Measurements from ENCODE around the gene RNF7. TPM values are rescaled to one million over a fixed set of nuclear protein-coding genes. Genes with fewer than 3 reads are reported as not detected.

The RNF7 gene
- total and polyA plus RNA-seq, 2 of the 8 experiments (the other 6 are each of a cell fraction or from before 2014, with no cell fraction given) = 78.4 to 113 TPM

DNA sequence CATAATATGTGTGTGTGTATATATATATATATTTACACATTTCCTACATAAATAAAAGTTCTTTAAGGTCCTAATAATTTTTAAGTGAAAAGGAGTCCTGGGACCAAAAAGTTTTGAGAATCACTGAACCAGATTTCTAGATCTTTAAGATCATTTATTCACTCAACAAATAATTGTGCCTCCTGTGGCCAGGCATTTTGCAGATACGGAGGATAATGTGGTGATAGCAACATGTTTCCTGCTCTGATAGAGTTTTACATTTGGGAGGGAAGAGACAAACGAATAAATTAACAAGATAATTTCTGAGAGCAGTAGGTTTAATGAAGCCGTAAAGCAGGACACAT lies 448 bp upstream of the RNF7 start:
- DNase-seq (ENCODE audit: low read depth in 1 of 2, low spot score in 2 of 2) (no peak), FAIRE-seq (no peak)
- no peaks in the 10 kb centered on the region for H3K79me1 ChIP-seq (ENCODE audit: low read depth, low read length)

More for the DNA sequence above, 448 bp upstream of the RNF7 start:
- H3K9ac ChIP-seq (replicated peaks in 1 of 4; ENCODE audit: extremely low read depth in 1 of 4, low read depth in 3 of 4, low read length in 3 of 4) = peak overlapping the region in 1 of 4 experiments; percentile 48; a peak in 2 of 7 replicates
- H3K36me3 ChIP-seq (ENCODE audit: control insufficient read depth in 2 of 4, insufficient read depth in 4 of 4, low read length in 3 of 4) = peaks cover 0 to 2% (median under 1%) of the 10 kb centered on the region in 4 experiments; a peak in 1 of 8 replicates
- H4K91ac ChIP-seq (replicated peaks; ENCODE audit: insufficient read length, low read length) = peak overlapping the region; percentile 71
- H2AK5ac ChIP-seq (ENCODE audit: low read depth, low read length) = no peak overlapping the region
- ChIA-PET POLR2A (ENCODE audit: partially characterized antibody) (interaction anchor here (1.5 to 2.1 kb wide), 3 partner anchors 13 to 140 kb away, joined by 4 to 7 read pairs (median 5); no protein-coding TSS in a partner anchor), CTCF (ENCODE audit: partially characterized antibody) (interaction anchor here (0.9 to 2.8 kb wide), 15 partner anchors 10 to 203 kb away, joined by 3 to 14 read pairs (median 4); partner anchors contain the start of gene ATP1B3)
- peaks cover 4% of the 10 kb centered on the region for H3K23me2 ChIP-seq (ENCODE audit: low read depth, low read length)
- no peak overlapping the region for H3K56ac ChIP-seq (replicated peaks; ENCODE audit: insufficient read length, low read depth, low read length)
- H4K5ac ChIP-seq (ENCODE audit: insufficient read length, low read depth, low read length) = no peak overlapping the region
- H3K27me3 ChIP-seq (replicated peaks in 1 of 4; ENCODE audit: control insufficient read depth in 3 of 4, extremely low read depth in 1 of 4, insufficient read depth in 3 of 4, low read length in 3 of 4) = peaks cover 0 to 2% (median 0%) of the 10 kb centered on the region in 4 experiments; a peak in 1 of 7 replicates
- H3K4me3 ChIP-seq (ENCODE audit: extremely low read depth in 1 of 4, insufficient read depth in 2 of 4, low read depth in 3 of 4, low read length in 4 of 4) = peak overlapping the region; percentile 24 to 91 (median 33); a peak in 7 of 8 replicates
- H3K4me2 ChIP-seq (ENCODE audit: insufficient read depth in 1 of 2, low read depth in 2 of 2, low read length in 2 of 2) = peak overlapping the region; percentile 63 to 76
- no peak overlapping the region for H3K18ac ChIP-seq (ENCODE audit: extremely low read depth, low read length)
- H3K27ac ChIP-seq (ENCODE audit: low read depth, low read length) = no peak overlapping the region
- peaks cover 3 to 39% of the 10 kb centered on the region in 2 experiments for H3K79me2 ChIP-seq (ENCODE audit: control insufficient read depth in 1 of 2, insufficient read depth in 2 of 2, low read length in 2 of 2)
- no peak overlapping the region for H2BK15ac ChIP-seq (ENCODE audit: low read length)
- no peak overlapping the region for H3K4ac ChIP-seq (replicated peaks; ENCODE audit: insufficient read length, low read depth, low read length)
- peak overlapping the region; percentile 29; the same call in 1 of the 2 replicates for H2BK5ac ChIP-seq (ENCODE audit: low read depth, low read length)
- H2BK120ac ChIP-seq (replicated peaks; ENCODE audit: low read depth, low read length) = no peak overlapping the region
- H3K9me3 ChIP-seq (ENCODE audit: insufficient read depth in 2 of 2, low read depth in 1 of 2, low read length in 1 of 2) = no peaks in the 10 kb centered on the region
- H3K23ac ChIP-seq (ENCODE audit: insufficient read length) = no peak overlapping the region
- no peak overlapping the region for H2BK20ac ChIP-seq (ENCODE audit: low read length)
- H3K4me1 ChIP-seq (replicated peaks in 1 of 4; ENCODE audit: control insufficient read depth in 3 of 4, insufficient read depth in 4 of 4, low read length in 3 of 4) = peaks cover 0 to 5% (median 0%) of the 10 kb centered on the region in 4 experiments; a peak in 2 of 7 replicates
- no peak overlapping the region for H3K14ac ChIP-seq (ENCODE audit: insufficient read length)
- 11% methylated on average over 3 of the region's 3 CpGs; no CpG with 5 or more reads in 1 of the 2 experiments for WGBS, 2 experiments (ENCODE audit: extremely low coverage in 1 of 2, insufficient coverage in 1 of 2, insufficient read length in 1 of 2, insufficient replicate concordance in 2 of 2, low coverage in 1 of 2, low lambda C conversion rate in 2 of 2, missing lambda C conversion rate in 1 of 2)
- H2AFZ ChIP-seq (ENCODE audit: low read length) = peak overlapping the region; percentile 90
- H2BK12ac ChIP-seq (ENCODE audit: low read depth, low read length) = no peak overlapping the region
- H4K8ac ChIP-seq (ENCODE audit: extremely low read depth, insufficient read depth, low read length) = no peak overlapping the region
- TF ChIP-seq SP2 (IDR thresholded peaks at IDR 0.05; ENCODE audit: low read length) = 0 out of 2 replicates have a peak, but pooled peaks have one; percentile 2
- no peak for TF ChIP-seq SAP30 (IDR thresholded peaks at IDR 0.05; ENCODE audit: insufficient read depth, insufficient replicate concordance, low read length)
- peaks cover 2 to 5% of the 10 kb centered on the region in 2 experiments for H4K20me1 ChIP-seq (replicated peaks in 1 of 2; ENCODE audit: control insufficient read depth in 1 of 2, insufficient read depth in 2 of 2, low read length in 2 of 2)
